HFFc6 (cell line): Measurements from ENCODE around the gene PLXNB1. TPM values are rescaled to one million over a fixed set of nuclear protein-coding genes. Genes with fewer than 3 reads are reported as not detected.

Experiments used
- DNase-seq: peaks from one replicate; pipeline ENCODE4 v3.0.0-alpha.2; 2018
- H3K27ac Mint-ChIP-seq: 2 replicates; pipeline ENCODE4 v1.8.0; 2020; ENCODE audit warnings: mild to moderate bottlenecking, mixed read lengths
- H3K27me3 Mint-ChIP-seq: 2 replicates; pipeline ENCODE4 v1.8.0; 2021; ENCODE audit warnings: mild to moderate bottlenecking, moderate library complexity, mixed read lengths; ENCODE audit not compliant: insufficient read depth
- H3K36me3 Mint-ChIP-seq: 2 replicates; pipeline ENCODE4 v1.8.0; 2021; ENCODE audit warnings: low read depth, mixed read lengths
- H3K4me1 Mint-ChIP-seq: 2 replicates; pipeline ENCODE4 v1.8.0; 2020; ENCODE audit warnings: low read depth, mixed read lengths
- H3K4me3 Mint-ChIP-seq: 2 replicates; pipeline ENCODE4 v1.8.0; 2020; ENCODE audit warnings: mild to moderate bottlenecking, moderate library complexity, mixed read lengths
- H3K9me3 Mint-ChIP-seq: 2 replicates; pipeline ENCODE4 v1.8.0; 2020; ENCODE audit warnings: mild to moderate bottlenecking, mixed read lengths
- total RNA-seq, 6 experiments: library from RNA; stranded (reverse); fragmentation: NEBNext Ultra II Directional; extraction: Animal tissue kit (Norgen Biotek cat#: 25700); gene quantifications; 2 replicates in 1 of 6; 3 replicates in 5 of 6; pipeline ENCODE4 v1.2.3, GENCODE V29; 2021
- TF ChIP-seq, protein P1 (sequence below): fragments of 200-600 bp; sonication (generic); IDR thresholded peaks from 2 replicates; pipeline ENCODE4 v1.5.0; 2021; ENCODE audit warnings: antibody characterized with exemption, mild to moderate bottlenecking

The PLXNB1 gene
- total RNA-seq, 6 experiments from 2014 or later = 11.1 to 15.5 (median 12.8) TPM

GRCh38 chr3:48459773-48460516 lies 30.1 kb upstream of the PLXNB1 start:
- TF ChIP-seq, protein P1, sequence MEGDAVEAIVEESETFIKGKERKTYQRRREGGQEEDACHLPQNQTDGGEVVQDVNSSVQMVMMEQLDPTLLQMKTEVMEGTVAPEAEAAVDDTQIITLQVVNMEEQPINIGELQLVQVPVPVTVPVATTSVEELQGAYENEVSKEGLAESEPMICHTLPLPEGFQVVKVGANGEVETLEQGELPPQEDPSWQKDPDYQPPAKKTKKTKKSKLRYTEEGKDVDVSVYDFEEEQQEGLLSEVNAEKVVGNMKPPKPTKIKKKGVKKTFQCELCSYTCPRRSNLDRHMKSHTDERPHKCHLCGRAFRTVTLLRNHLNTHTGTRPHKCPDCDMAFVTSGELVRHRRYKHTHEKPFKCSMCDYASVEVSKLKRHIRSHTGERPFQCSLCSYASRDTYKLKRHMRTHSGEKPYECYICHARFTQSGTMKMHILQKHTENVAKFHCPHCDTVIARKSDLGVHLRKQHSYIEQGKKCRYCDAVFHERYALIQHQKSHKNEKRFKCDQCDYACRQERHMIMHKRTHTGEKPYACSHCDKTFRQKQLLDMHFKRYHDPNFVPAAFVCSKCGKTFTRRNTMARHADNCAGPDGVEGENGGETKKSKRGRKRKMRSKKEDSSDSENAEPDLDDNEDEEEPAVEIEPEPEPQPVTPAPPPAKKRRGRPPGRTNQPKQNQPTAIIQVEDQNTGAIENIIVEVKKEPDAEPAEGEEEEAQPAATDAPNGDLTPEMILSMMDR = no peak
- no peaks in the 10 kb centered on the region for H3K27me3 Mint-ChIP-seq
- H3K4me1 Mint-ChIP-seq = peaks cover 1% of the 10 kb centered on the region
- H3K36me3 Mint-ChIP-seq = peaks cover 4% of the 10 kb centered on the region; the same call in 1 of the 2 replicates
- H3K4me3 Mint-ChIP-seq = no peak overlapping the region
- no peak overlapping the region for H3K27ac Mint-ChIP-seq
- H3K9me3 Mint-ChIP-seq = no peaks in the 10 kb centered on the region
- no peak for DNase-seq

GRCh38 chr3:48459331-48459730 lies 29.4 kb upstream of the PLXNB1 start:
- Mint-ChIP-seq H3K4me1 (no peaks in the 10 kb centered on the region; the same call in 1 of the 2 replicates), H3K4me3 (no peak overlapping the region), H3K27ac (no peak overlapping the region), H3K27me3 (no peaks in the 10 kb centered on the region), H3K36me3 (peaks cover 5% of the 10 kb centered on the region; the same call in 1 of the 2 replicates), H3K9me3 (no peaks in the 10 kb centered on the region)
- TF ChIP-seq, protein P1 = no peak
- DNase-seq = no peak

DNA sequence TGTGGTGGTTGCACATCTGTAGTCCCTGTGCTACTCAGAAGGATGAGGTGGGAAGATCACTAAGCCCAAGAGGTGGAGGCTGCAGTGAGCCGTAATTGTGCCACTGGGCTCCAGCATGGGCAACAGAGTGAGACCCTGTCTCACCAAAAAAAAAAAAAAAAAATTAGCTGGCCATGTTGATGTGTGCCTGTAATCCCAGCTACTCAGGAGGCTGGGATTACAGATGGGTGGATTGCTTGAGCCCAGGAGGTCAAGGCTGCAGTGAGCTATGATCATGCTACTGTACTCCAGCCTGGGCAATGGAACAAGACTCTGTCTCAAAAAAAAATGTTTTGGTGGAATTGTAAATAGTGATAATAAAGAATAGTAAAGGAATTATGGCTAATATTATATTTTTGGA lies 26.6 kb upstream of the PLXNB1 start:
- no peaks in the 10 kb centered on the region for H3K27me3 Mint-ChIP-seq
- H3K4me1 Mint-ChIP-seq = no peaks in the 10 kb centered on the region; the same call in 1 of the 2 replicates
- no peak overlapping the region for H3K27ac Mint-ChIP-seq
- no peak overlapping the region for H3K4me3 Mint-ChIP-seq
- peaks cover 15% of the 10 kb centered on the region; the same call in 1 of the 2 replicates for H3K36me3 Mint-ChIP-seq
- no peaks in the 10 kb centered on the region for H3K9me3 Mint-ChIP-seq
- TF ChIP-seq, protein P1 = no peak
- DNase-seq = no peak

- Mint-ChIP-seq H3K36me3 (peaks cover 27% of the 10 kb centered on the region; the same call in 1 of the 2 replicates), H3K9me3 (no peaks in the 10 kb centered on the region), H3K27me3 (peaks cover under 1% of the 10 kb centered on the region; the same call in 1 of the 2 replicates), H3K4me1 (peaks cover 23% of the 10 kb centered on the region), H3K27ac (no peak overlapping the region), H3K4me3 (no peak overlapping the region)
- DNase-seq = no peak
- TF ChIP-seq, protein P1 = no peak
Measured at GRCh38 chr3:48451270-48451669, 21.4 kb upstream of the PLXNB1 start.

GRCh38 chr3:48446425-48447193 lies 16.7 kb upstream of the PLXNB1 start, which contains the start of gene ATRIP:
TSS of gene ATRIP (plus strand) at chr3:48446737. CDS start at chr3:48446846, 109 bp downstream.
- peaks cover 5% of the 10 kb centered on the region; the same call in 1 of the 2 replicates for H3K27me3 Mint-ChIP-seq
- TF ChIP-seq, protein P1 = no peak; the same call in 1 of the 2 replicates

More at GRCh38 chr3:48446425-48447193, 16.7 kb upstream of the PLXNB1 start, which contains the start of gene ATRIP:
- peak within 1 kb of the TSS; percentile 90 for H3K27ac Mint-ChIP-seq
- no peaks in the 10 kb centered on the region for H3K9me3 Mint-ChIP-seq
- H3K36me3 Mint-ChIP-seq = peaks cover 20% of the 10 kb centered on the region; the same call in 1 of the 2 replicates
- H3K4me1 Mint-ChIP-seq = peaks cover 40% of the 10 kb centered on the region
- DNase-seq = peak; percentile 82
- H3K4me3 Mint-ChIP-seq = peak within 1 kb of the TSS; percentile 92
